ENCODE results near the gene BRSK2.

Gene BRSK2

DNA sequence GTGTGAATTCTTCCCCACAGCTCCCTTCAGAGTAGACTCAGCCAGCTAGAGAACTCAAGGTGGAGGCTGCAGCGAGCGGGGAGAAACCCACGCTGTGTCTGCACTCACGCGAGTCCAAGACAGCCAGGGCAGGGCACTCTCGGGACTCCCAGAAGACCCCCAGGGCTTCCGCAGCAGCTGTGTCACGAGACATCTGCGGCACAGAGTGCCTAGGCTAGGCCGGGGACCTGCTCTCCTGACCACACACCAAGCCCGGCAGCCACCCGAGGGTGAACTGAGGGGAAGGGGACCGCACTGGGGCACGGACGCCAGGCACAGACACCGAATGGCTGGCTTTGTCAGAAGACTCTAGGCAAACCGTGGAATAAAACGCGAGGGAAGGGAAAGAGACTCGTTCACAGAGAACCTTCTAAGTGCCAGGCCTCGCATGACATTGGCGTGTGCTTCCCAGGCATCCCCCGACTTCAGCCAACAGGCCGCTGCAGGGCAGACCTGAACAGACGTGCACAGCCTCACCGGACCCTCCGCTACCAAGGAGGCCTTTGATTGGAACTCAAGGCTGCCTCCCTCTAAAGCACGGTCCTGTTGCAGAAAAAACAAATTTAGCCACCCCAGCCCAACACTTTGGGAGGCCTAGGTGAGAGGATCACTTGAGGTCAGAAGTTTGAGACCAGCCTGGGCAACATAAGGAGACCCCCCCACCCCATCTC lies 115.0 kb downstream of the BRSK2 start:
- TF ChIP-seq BCL11A (tag by site-specific recombination; IDR thresholded peaks at IDR 0.05; ENCODE audit: low read depth) (no peak), ZNF473 (tag by site-specific recombination; IDR thresholded peaks at IDR 0.05) (no peak), ZNF529 (tag by site-specific recombination; IDR thresholded peaks at IDR 0.05; ENCODE audit: insufficient replicate concordance) (no peak), BCL6B (tag by site-specific recombination; IDR thresholded peaks at IDR 0.05) (no peak), ZIC2 (tag by site-specific recombination; IDR thresholded peaks at IDR 0.05) (no peak), ZNF423 (tag by site-specific recombination; IDR thresholded peaks at IDR 0.05) (no peak), ZNF837 (tag by site-specific recombination; IDR thresholded peaks at IDR 0.05) (no peak), ZNF157 (tag by site-specific recombination; IDR thresholded peaks at IDR 0.05) (no peak), ZNF629 (tag by site-specific recombination; IDR thresholded peaks at IDR 0.05) (no peak), ZNF169 (tag by site-specific recombination; IDR thresholded peaks at IDR 0.05) (no peak), ZFP3 (tag by site-specific recombination; IDR thresholded peaks at IDR 0.05; ENCODE audit: low read depth) (no peak), ZNF280D (tag by site-specific recombination; IDR thresholded peaks at IDR 0.05) (no peak), ZNF626 (tag by site-specific recombination; IDR thresholded peaks at IDR 0.05) (no peak), ZNF621 (tag by site-specific recombination; IDR thresholded peaks at IDR 0.05) (no peak), ZNF324 (tag by site-specific recombination; IDR thresholded peaks at IDR 0.05) (no peak), ZNF549 (tag by site-specific recombination; IDR thresholded peaks at IDR 0.05) (no peak), SCRT1 (tag by site-specific recombination; IDR thresholded peaks at IDR 0.05; ENCODE audit: borderline replicate concordance) (no peak), ZNF23 (tag by site-specific recombination; IDR thresholded peaks at IDR 0.05; ENCODE audit: borderline replicate concordance) (no peak)
- TF ChIP-seq, protein P1, sequence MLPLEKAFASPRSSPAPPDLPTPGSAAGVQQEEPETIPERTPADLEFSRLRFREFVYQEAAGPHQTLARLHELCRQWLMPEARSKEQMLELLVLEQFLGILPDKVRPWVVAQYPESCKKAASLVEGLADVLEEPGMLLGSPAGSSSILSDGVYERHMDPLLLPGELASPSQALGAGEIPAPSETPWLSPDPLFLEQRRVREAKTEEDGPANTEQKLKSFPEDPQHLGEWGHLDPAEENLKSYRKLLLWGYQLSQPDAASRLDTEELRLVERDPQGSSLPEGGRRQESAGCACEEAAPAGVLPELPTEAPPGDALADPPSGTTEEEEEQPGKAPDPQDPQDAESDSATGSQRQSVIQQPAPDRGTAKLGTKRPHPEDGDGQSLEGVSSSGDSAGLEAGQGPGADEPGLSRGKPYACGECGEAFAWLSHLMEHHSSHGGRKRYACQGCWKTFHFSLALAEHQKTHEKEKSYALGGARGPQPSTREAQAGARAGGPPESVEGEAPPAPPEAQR (tag by site-specific recombination; IDR thresholded peaks at IDR 0.05) = no peak
- TF ChIP-seq, protein P2, sequence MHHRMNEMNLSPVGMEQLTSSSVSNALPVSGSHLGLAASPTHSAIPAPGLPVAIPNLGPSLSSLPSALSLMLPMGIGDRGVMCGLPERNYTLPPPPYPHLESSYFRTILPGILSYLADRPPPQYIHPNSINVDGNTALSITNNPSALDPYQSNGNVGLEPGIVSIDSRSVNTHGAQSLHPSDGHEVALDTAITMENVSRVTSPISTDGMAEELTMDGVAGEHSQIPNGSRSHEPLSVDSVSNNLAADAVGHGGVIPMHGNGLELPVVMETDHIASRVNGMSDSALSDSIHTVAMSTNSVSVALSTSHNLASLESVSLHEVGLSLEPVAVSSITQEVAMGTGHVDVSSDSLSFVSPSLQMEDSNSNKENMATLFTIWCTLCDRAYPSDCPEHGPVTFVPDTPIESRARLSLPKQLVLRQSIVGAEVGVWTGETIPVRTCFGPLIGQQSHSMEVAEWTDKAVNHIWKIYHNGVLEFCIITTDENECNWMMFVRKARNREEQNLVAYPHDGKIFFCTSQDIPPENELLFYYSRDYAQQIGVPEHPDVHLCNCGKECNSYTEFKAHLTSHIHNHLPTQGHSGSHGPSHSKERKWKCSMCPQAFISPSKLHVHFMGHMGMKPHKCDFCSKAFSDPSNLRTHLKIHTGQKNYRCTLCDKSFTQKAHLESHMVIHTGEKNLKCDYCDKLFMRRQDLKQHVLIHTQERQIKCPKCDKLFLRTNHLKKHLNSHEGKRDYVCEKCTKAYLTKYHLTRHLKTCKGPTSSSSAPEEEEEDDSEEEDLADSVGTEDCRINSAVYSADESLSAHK (tag by site-specific recombination; IDR thresholded peaks at IDR 0.05) = no peak
- H3K36me3 ChIP-seq (ENCODE audit: control insufficient read depth in 2 of 2, insufficient read depth in 1 of 2, low read length in 2 of 2) = no peaks in the 10 kb centered on the region
- no peaks in the 10 kb centered on the region for H3K4me1 ChIP-seq (ENCODE audit: control insufficient read depth, insufficient read depth, low read length)
- no peaks in the 10 kb centered on the region for H3K9me3 ChIP-seq (ENCODE audit: control insufficient read depth, insufficient read depth, low read depth, low read length)
- no peak overlapping the region for H3K27ac ChIP-seq (ENCODE audit: extremely low read depth, low read depth, low read length)
- POLR2A ChIA-PET = no interaction called here
- CTCF ChIA-PET = interaction anchor here (2.7 kb wide), 1 partner anchor 11 kb away, joined by 17 read pairs; no protein-coding TSS in a partner anchor
- H3K4me3 ChIP-seq (ENCODE audit: low read depth, low read length) = no peak overlapping the region

Data from HEK293 (cell line).